Sigmoid colon (tissue), 7 donors: ENCODE measurements around the gene DPYSL4. TPM values are rescaled to one million over a fixed set of nuclear protein-coding genes. Genes with fewer than 3 reads are reported as not detected.

Source experiments
- DNase-seq: peaks from one replicate; pipeline ENCODE4 v3.0.0-alpha.2; 2019
- H3K27ac ChIP-seq, 4 donors: fragments of 200-600 bp; sonication (generic); one replicate each; pipeline ENCODE4 v1.5.1; 2016 to 2019; ENCODE audit warnings: mild to moderate bottlenecking in 1 of 4
- H3K27me3 ChIP-seq, 3 donors: fragments of 200-600 bp; sonication (generic); one replicate each; pipeline ENCODE4 v1.5.1; 2019; ENCODE audit warnings: mild to moderate bottlenecking in 1 of 3
- H3K36me3 ChIP-seq, 4 donors: fragments of 200-600 bp; sonication (generic); one replicate each; pipeline ENCODE4 v1.5.1; 2016 to 2019
- H3K4me1 ChIP-seq, 4 donors: fragments of 200-600 bp; sonication (generic); one replicate each; pipeline ENCODE4 v1.5.1; 2017 to 2019
- H3K4me3 ChIP-seq, 4 donors: fragments of 200-600 bp; sonication (generic); one replicate each; pipeline ENCODE4 v1.5.1; 2017 to 2019; ENCODE audit warnings: mild to moderate bottlenecking in 2 of 4, moderate library complexity in 1 of 4
- H3K9me3 ChIP-seq, 4 donors: fragments of 200-600 bp in 3 of 4; sonication (generic) in 3 of 4; one replicate each; pipeline versions ENCODE4 v1.5.1 to v1.6.1; 2013 to 2019
- CTCF ChIP-seq, 4 experiments: fragments of 450-650 bp in 3 of 4; fragments of 200-600 bp in 1 of 4; IDR thresholded peaks; one replicate each; pipeline ENCODE4 v1.5.1; 2016 to 2019; ENCODE audit warnings: antibody characterized with exemption in 4 of 4, mild to moderate bottlenecking in 3 of 4, moderate library complexity in 2 of 4
- EP300 ChIP-seq, 4 donors: sonication (generic); formaldehyde crosslinking; IDR thresholded peaks; one replicate each; pipeline ENCODE4 v1.6.1; 2017; ENCODE audit warnings: antibody characterized with exemption in 4 of 4
- POLR2A ChIP-seq, 2 donors: fragments of 450-650 bp; IDR thresholded peaks; one replicate each; pipeline ENCODE4 v1.6.1; 2016; ENCODE audit warnings: antibody characterized with exemption in 2 of 2, mild to moderate bottlenecking in 2 of 2, moderate library complexity in 2 of 2
- POLR2AphosphoS5 ChIP-seq, 4 donors: sonication (generic); formaldehyde crosslinking; IDR thresholded peaks; one replicate each; pipeline ENCODE4 v1.6.1; 2017; ENCODE audit warnings: antibody characterized with exemption in 4 of 4
- WGBS, 2 donors: extraction: QIAGEN DNeasy Blood & Tissue Kit; methylation state at CpG; one replicate each; pipeline ENCODE4 v1.1.7; 2013; 5-methylcytosine and 5-hydroxymethylcytosine counted together
- intact Hi-C: fragments of 100-400 bp; cut with DNase I; formaldehyde crosslinking; loops from one replicate; pipeline ENCODE4 v1.15.1; 2023
- polyA plus RNA-seq, 3 donors: library from polyadenylated mRNA; stranded (reverse); fragments of 200-250 nt; gene quantifications; one replicate each; pipeline ENCODE4 v1.2.3, GENCODE V29; 2013
- total RNA-seq, 4 donors: library from RNA; depleted of rRNA; stranded (reverse); fragments of >200 nt; gene quantifications; one replicate each; pipeline ENCODE4 v1.1.0, GENCODE V29; 2016
- donor health status: healthy with polysubstance abuse.
- donor health status: Bipolar disorder and iron deficiency.
- donor health status: healthy.

DPYSL4 gene
- total and polyA plus RNA-seq, 7 donors = under 0.01 to 1.9 (median 0.63) TPM; not detected in 1

GRCh38 chr10:132154931-132155330 is 31.8 kb upstream of the DPYSL4 start:
- DNase-seq = no peak
- intact Hi-C loops = no loop called here
- WGBS, 2 donors = 95 to 97% methylated on average over 1 of the region's 1 CpG
- Histone ChIP-seq H3K4me3 (no peak overlapping the region), H3K27ac (no peak overlapping the region), H3K36me3 (peaks cover 0 to 23% (median 0%) of the 10 kb centered on the region in 4 donors), H3K4me1 (no peaks in the 10 kb centered on the region), H3K9me3 (no peaks in the 10 kb centered on the region), H3K27me3 (no peaks in the 10 kb centered on the region)
- TF ChIP-seq POLR2A (IDR thresholded peaks at IDR 0.05) (no peak), POLR2AphosphoS5 (IDR thresholded peaks at IDR 0.05) (no peak), EP300 (IDR thresholded peaks at IDR 0.05) (no peak)

GRCh38 chr10:132155723-132156381 is 30.9 kb upstream of the DPYSL4 start:
- 82 to 83% methylated on average over 15 of the region's 15 CpGs for WGBS, 2 donors

GRCh38 chr10:132156382-132156781 is 30.4 kb upstream of the DPYSL4 start:
- H3K4me1 ChIP-seq = no peaks in the 10 kb centered on the region
- intact Hi-C loops = no loop called here
- H3K9me3 ChIP-seq = no peaks in the 10 kb centered on the region
- 79 to 86% methylated on average over 7 of the region's 7 CpGs for whole genome bisulfite sequencing, 2 donors
- H3K4me3 ChIP-seq = no peak overlapping the region
- no peak for TF ChIP-seq POLR2A (IDR thresholded peaks at IDR 0.05)
- TF ChIP-seq EP300 (IDR thresholded peaks at IDR 0.05) = no peak
- TF ChIP-seq POLR2AphosphoS5 (IDR thresholded peaks at IDR 0.05) = no peak
- no peak for TF ChIP-seq CTCF (IDR thresholded peaks at IDR 0.05)
- peaks cover 0 to 17% (median 0%) of the 10 kb centered on the region in 4 donors for H3K36me3 ChIP-seq
- no peaks in the 10 kb centered on the region for H3K27me3 ChIP-seq
- DNase-seq = no peak
- no peak overlapping the region for H3K27ac ChIP-seq

More at GRCh38 chr10:132155723-132156381, 30.9 kb upstream of the DPYSL4 start:
- intact Hi-C loops = no loop called here
- Histone ChIP-seq H3K36me3 (peaks cover 0 to 19% (median 0%) of the 10 kb centered on the region in 4 donors), H3K27me3 (no peaks in the 10 kb centered on the region), H3K4me3 (no peak overlapping the region), H3K9me3 (no peaks in the 10 kb centered on the region), H3K27ac (no peak overlapping the region), H3K4me1 (no peaks in the 10 kb centered on the region)
- no peak for DNase-seq
- TF ChIP-seq CTCF (IDR thresholded peaks at IDR 0.05) (no peak), POLR2AphosphoS5 (IDR thresholded peaks at IDR 0.05) (no peak), EP300 (IDR thresholded peaks at IDR 0.05) (no peak), POLR2A (IDR thresholded peaks at IDR 0.05) (no peak)

- TF ChIP-seq POLR2AphosphoS5 (IDR thresholded peaks at IDR 0.05) = no peak
- no peak for TF ChIP-seq CTCF (IDR thresholded peaks at IDR 0.05)
- TF ChIP-seq EP300 (IDR thresholded peaks at IDR 0.05) = no peak
- no peak for TF ChIP-seq POLR2A (IDR thresholded peaks at IDR 0.05)
Observed at GRCh38 chr10:132157101-132157500, 29.6 kb upstream of the DPYSL4 start.

GRCh38 chr10:132158122-132158741 is 28.5 kb upstream of the DPYSL4 start:
- DNase-seq = no peak
- H3K4me3 ChIP-seq = no peak overlapping the region
- H3K9me3 ChIP-seq = no peaks in the 10 kb centered on the region
- no peaks in the 10 kb centered on the region for H3K4me1 ChIP-seq
- H3K27me3 ChIP-seq = no peaks in the 10 kb centered on the region
- TF ChIP-seq POLR2AphosphoS5 (IDR thresholded peaks at IDR 0.05) (no peak), POLR2A (IDR thresholded peaks at IDR 0.05) (no peak), EP300 (IDR thresholded peaks at IDR 0.05) (no peak), CTCF (IDR thresholded peaks at IDR 0.05) (no peak)
- intact Hi-C loops = no loop called here
- WGBS, 2 donors = 35 to 38% methylated on average over 2 of the region's 2 CpGs
- H3K36me3 ChIP-seq = peaks cover 0 to 11% (median 0%) of the 10 kb centered on the region in 4 donors
- no peak overlapping the region for H3K27ac ChIP-seq

More at GRCh38 chr10:132157101-132157500, 29.6 kb upstream of the DPYSL4 start:
- H3K4me1 ChIP-seq = no peaks in the 10 kb centered on the region
- peaks cover 0 to 11% (median 0%) of the 10 kb centered on the region in 4 donors for H3K36me3 ChIP-seq
- no peaks in the 10 kb centered on the region for H3K9me3 ChIP-seq
- no peak overlapping the region for H3K27ac ChIP-seq
- no peaks in the 10 kb centered on the region for H3K27me3 ChIP-seq
- intact Hi-C loops = no loop called here
- no peak overlapping the region for H3K4me3 ChIP-seq
- WGBS, 2 donors = 85 to 91% methylated on average over 8 of the region's 8 CpGs
- no peak for DNase-seq
